Fibroblast of pulmonary artery (primary cell): ENCODE results near the gene PIK3CB.
"Not testable (repeated sequence)": the region's sequence is repeated elsewhere in the genome, so short reads cannot be mapped to it uniquely, and the experiment has no call there.

Source experiments
- DNase-seq: peaks from one replicate; pipeline ENCODE4 v3.0.0-alpha.2; 2010; ENCODE audit warnings: low read depth
- H3K4me3 ChIP-seq: replicated peaks from 2 replicates; pipeline ENCODE4 v1.5.1; 2011; ENCODE audit warnings: low read depth, mild to moderate bottlenecking, control low read depth, low read length, moderate library complexity
- CTCF ChIP-seq: IDR thresholded peaks from 2 replicates; pipeline ENCODE4 v1.5.1; 2011; ENCODE audit warnings: mild to moderate bottlenecking, control low read depth, low read length, inconsistent platforms; ENCODE audit errors: missing control alignments

PIK3CB gene

DNA sequence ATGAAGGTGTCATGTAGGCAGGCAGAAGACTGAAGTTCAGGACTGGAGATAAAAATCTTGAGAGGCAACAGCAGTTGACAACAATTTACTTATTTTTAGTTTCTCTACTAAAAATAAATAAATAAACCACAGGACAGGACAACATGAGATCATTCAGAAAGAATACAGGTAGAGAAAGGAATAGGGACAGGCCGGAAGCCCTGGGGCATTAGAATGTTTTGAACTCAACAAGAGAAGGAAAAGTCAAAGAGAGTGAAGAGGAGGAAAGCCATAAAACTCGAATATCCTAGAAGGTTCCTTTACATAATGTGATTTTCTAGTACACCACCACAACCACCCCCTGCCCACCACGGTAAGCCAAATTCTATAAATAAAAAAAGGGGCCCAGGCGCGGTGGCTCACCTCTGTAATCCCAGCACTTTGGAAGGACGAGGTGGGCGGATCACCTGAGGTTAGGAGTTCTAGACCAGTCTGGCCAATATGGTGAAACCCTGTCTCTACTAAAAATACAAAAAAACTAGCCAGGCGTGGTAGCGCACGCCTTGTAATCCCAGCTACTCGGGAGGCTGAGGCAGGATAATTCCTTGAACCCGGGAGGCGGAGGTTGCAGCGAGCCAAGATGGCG is 4.7 kb downstream of the PIK3CB start:
- TF ChIP-seq CTCF = no peak
- no peak for DNase-seq
- no peak overlapping the region for H3K4me3 ChIP-seq

GRCh38 chr3:138829097-138829496 is 5.6 kb downstream of the PIK3CB start:
- H3K4me3 ChIP-seq = no peak overlapping the region
- TF ChIP-seq CTCF = no peak
- DNase-seq = no peak

DNA sequence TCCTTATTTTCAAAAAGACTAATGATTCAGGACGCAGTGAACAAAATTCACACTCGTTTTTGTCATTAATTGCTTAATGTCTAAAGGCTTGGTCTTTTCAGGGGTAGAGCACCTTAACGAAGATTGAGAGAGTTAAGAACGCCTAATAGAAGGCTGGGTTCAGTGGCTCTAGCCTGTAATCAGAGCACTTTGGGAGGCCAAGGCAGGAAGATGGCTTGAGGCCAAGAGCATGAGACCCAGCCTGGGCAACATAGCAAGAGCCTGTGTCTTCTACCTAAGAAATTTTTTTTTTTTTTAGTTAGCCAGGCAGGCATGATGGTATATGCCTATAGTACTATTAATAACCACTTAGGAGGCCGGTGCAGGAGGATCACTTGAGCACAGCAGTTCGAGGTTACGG is 7.5 kb downstream of the PIK3CB start:
- DNase-seq = no peak
- no peak overlapping the region for H3K4me3 ChIP-seq
- TF ChIP-seq CTCF = no peak

DNA sequence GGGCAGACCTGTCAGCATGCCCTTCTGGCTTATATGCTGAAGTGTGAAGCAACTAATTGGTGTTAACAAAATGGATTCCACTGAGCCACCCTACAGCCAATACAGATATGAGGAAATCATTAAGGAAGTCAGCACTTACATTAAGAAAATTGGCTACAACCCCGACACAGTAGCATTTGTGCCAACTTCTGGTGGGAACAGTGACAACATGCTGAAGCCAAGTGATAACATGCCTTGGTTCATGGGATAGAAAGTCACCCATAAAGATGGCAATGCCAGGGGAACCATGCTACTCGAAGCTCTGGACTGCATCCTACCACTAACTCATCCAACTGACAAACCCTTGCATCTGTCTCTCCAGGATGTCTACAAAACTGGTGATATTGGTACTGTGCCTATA is 9.4 kb downstream of the PIK3CB start:
- no peak overlapping the region for H3K4me3 ChIP-seq
- no peak for DNase-seq
- no peak for TF ChIP-seq CTCF

- DNase-seq = no peak
- TF ChIP-seq CTCF = no peak
- no peak overlapping the region for H3K4me3 ChIP-seq
These were observed 10.6 kb downstream of the PIK3CB start for GRCh38 chr3:138824114-138824506.

DNA sequence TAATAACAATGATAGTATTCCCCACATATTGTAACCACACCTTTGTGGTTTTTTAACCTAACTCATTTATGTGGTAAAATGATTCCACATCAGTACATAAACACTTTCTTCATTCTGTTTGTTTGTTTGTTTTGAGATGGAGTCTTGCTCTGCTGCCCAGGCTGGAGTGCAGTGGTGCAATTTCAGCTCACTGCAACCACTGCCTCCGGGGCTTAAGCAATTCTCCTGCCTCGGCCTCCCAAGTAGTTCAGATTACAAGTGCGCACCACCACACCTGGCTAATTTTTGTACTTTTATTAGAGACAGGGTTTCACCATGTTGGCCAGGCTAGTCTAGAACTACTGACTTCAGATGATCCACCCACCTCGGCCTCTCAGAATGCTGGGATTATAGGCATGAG is 14.3 kb downstream of the PIK3CB start:
- DNase-seq, H3K4me3 ChIP-seq: not testable (repeated sequence)

GRCh38 chr3:138818185-138818860 is 16.4 kb downstream of the PIK3CB start:
- no peak overlapping the region for H3K4me3 ChIP-seq
- no peak for DNase-seq
- no peak for TF ChIP-seq CTCF
